ENCODE results near the gene HYDIN. TPM values are rescaled to one million over a fixed set of nuclear protein-coding genes. Genes with fewer than 3 reads are reported as not detected.

The HYDIN gene
- polyA plus RNA-seq, 1 donor from 2014 or later = 2.2 TPM

GRCh38 chr16:70777973-70778406, 452.5 kb downstream of the HYDIN start:
- Histone ChIP-seq H3K4me2 (ENCODE audit: low read length) (no peak overlapping the region), H3K79me2 (replicated peaks; ENCODE audit: insufficient read depth, low read length) (no peaks in the 10 kb centered on the region), H3K27ac (ENCODE audit: low read length) (no peak overlapping the region), H2AFZ (ENCODE audit: low read depth, low read length) (no peak overlapping the region), H3K36me3 (ENCODE audit: insufficient read depth, low read length) (peaks cover 11% of the 10 kb centered on the region), H3K9me2 (ENCODE audit: insufficient read depth, low read length) (no peaks in the 10 kb centered on the region), H3K4me3 (ENCODE audit: low read length) (no peak overlapping the region), H3K9me3 (ENCODE audit: low read length) (no peaks in the 10 kb centered on the region), H3K27me3 (ENCODE audit: insufficient read depth, low read depth, low read length) (no peaks in the 10 kb centered on the region), H3K9ac (ENCODE audit: low read length) (no peak overlapping the region), H4K20me1 (ENCODE audit: insufficient read depth) (no peaks in the 10 kb centered on the region), H3F3A (ENCODE audit: insufficient read depth, low read length, poor library complexity, severe bottlenecking) (no peaks in the 10 kb centered on the region)
- no peak for TF ChIP-seq TAF1 (IDR thresholded peaks at IDR 0.05; ENCODE audit: low read depth)
- TF ChIP-seq EZH2 (IDR thresholded peaks at IDR 0.05; ENCODE audit: borderline replicate concordance, insufficient read depth, low read length, poor library complexity, severe bottlenecking) = no peak
- no peak for TF ChIP-seq RAD21 (conservative IDR thresholded peaks at IDR 0.05)
- TF ChIP-seq, protein P1, sequence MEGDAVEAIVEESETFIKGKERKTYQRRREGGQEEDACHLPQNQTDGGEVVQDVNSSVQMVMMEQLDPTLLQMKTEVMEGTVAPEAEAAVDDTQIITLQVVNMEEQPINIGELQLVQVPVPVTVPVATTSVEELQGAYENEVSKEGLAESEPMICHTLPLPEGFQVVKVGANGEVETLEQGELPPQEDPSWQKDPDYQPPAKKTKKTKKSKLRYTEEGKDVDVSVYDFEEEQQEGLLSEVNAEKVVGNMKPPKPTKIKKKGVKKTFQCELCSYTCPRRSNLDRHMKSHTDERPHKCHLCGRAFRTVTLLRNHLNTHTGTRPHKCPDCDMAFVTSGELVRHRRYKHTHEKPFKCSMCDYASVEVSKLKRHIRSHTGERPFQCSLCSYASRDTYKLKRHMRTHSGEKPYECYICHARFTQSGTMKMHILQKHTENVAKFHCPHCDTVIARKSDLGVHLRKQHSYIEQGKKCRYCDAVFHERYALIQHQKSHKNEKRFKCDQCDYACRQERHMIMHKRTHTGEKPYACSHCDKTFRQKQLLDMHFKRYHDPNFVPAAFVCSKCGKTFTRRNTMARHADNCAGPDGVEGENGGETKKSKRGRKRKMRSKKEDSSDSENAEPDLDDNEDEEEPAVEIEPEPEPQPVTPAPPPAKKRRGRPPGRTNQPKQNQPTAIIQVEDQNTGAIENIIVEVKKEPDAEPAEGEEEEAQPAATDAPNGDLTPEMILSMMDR (IDR thresholded peaks at IDR 0.05; ENCODE audit: poor library complexity, severe bottlenecking) = no peak

GRCh38 chr16:70777496-70777895, 453.0 kb downstream of the HYDIN start:
- H4K20me1 ChIP-seq (ENCODE audit: insufficient read depth) = no peaks in the 10 kb centered on the region
- no peak overlapping the region for H3K4me2 ChIP-seq (ENCODE audit: low read length)
- H2AFZ ChIP-seq (ENCODE audit: low read depth, low read length) = no peak overlapping the region
- H3K79me2 ChIP-seq (replicated peaks; ENCODE audit: insufficient read depth, low read length) = no peaks in the 10 kb centered on the region
- H3K9me2 ChIP-seq (ENCODE audit: insufficient read depth, low read length) = no peaks in the 10 kb centered on the region
- no peaks in the 10 kb centered on the region for H3K9me3 ChIP-seq (ENCODE audit: low read length)
- no peaks in the 10 kb centered on the region for H3F3A ChIP-seq (ENCODE audit: insufficient read depth, low read length, poor library complexity, severe bottlenecking)
- H3K27ac ChIP-seq (ENCODE audit: low read length) = no peak overlapping the region
- peaks cover 11% of the 10 kb centered on the region for H3K36me3 ChIP-seq (ENCODE audit: insufficient read depth, low read length)
- H3K9ac ChIP-seq (ENCODE audit: low read length) = no peak overlapping the region
- TF ChIP-seq EZH2 (IDR thresholded peaks at IDR 0.05; ENCODE audit: borderline replicate concordance, insufficient read depth, low read length, poor library complexity, severe bottlenecking) (no peak), MXI1 (conservative IDR thresholded peaks at IDR 0.05; ENCODE audit: poor library complexity, severe bottlenecking) (no peak), RAD21 (conservative IDR thresholded peaks at IDR 0.05) (no peak), TAF1 (IDR thresholded peaks at IDR 0.05; ENCODE audit: low read depth) (no peak), POLR2AphosphoS5 (IDR thresholded peaks at IDR 0.05) (no peak), EP300 (conservative IDR thresholded peaks at IDR 0.05; ENCODE audit: poor library complexity, severe bottlenecking) (no peak)
- TF ChIP-seq, protein P1 (IDR thresholded peaks at IDR 0.05; ENCODE audit: poor library complexity, severe bottlenecking) = no peak
- TF ChIP-seq, protein P2, sequence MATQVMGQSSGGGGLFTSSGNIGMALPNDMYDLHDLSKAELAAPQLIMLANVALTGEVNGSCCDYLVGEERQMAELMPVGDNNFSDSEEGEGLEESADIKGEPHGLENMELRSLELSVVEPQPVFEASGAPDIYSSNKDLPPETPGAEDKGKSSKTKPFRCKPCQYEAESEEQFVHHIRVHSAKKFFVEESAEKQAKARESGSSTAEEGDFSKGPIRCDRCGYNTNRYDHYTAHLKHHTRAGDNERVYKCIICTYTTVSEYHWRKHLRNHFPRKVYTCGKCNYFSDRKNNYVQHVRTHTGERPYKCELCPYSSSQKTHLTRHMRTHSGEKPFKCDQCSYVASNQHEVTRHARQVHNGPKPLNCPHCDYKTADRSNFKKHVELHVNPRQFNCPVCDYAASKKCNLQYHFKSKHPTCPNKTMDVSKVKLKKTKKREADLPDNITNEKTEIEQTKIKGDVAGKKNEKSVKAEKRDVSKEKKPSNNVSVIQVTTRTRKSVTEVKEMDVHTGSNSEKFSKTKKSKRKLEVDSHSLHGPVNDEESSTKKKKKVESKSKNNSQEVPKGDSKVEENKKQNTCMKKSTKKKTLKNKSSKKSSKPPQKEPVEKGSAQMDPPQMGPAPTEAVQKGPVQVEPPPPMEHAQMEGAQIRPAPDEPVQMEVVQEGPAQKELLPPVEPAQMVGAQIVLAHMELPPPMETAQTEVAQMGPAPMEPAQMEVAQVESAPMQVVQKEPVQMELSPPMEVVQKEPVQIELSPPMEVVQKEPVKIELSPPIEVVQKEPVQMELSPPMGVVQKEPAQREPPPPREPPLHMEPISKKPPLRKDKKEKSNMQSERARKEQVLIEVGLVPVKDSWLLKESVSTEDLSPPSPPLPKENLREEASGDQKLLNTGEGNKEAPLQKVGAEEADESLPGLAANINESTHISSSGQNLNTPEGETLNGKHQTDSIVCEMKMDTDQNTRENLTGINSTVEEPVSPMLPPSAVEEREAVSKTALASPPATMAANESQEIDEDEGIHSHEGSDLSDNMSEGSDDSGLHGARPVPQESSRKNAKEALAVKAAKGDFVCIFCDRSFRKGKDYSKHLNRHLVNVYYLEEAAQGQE (IDR thresholded peaks at IDR 0.05; ENCODE audit: borderline replicate concordance) = no peak
- no peak overlapping the region for H3K4me3 ChIP-seq (ENCODE audit: low read length)
- no peaks in the 10 kb centered on the region for H3K27me3 ChIP-seq (ENCODE audit: insufficient read depth, low read depth, low read length)
